A549 (cell line): ENCODE measurements around the gene TTC28.

Experiments used
- CTCF ChIP-seq: fragments of >200 bp; sonication (Bioruptor Twin); formaldehyde crosslinking; IDR thresholded peaks from 3 replicates; pipeline ENCODE4 v1.5.1; 2016
- EP300 ChIP-seq, 2 experiments: fragments of >200 bp; sonication (Bioruptor Twin); formaldehyde crosslinking; IDR thresholded peaks; 2 replicates in 1 of 2; 3 replicates in 1 of 2; pipeline ENCODE4 v1.6.1; 2016 to 2017
- MYC ChIP-seq: IDR thresholded peaks from 2 replicates; pipeline ENCODE4 v1.6.1; 2012; ENCODE audit warnings: mild to moderate bottlenecking, inconsistent platforms, low read length, improper control_type of control experiment, borderline replicate concordance
- POLR2A ChIP-seq: IDR thresholded peaks from 2 replicates; pipeline ENCODE4 v1.6.1; 2012; ENCODE audit warnings: mild to moderate bottlenecking, low read length
- POLR2AphosphoS2 ChIP-seq: conservative IDR thresholded peaks from 2 replicates; pipeline ENCODE4 v1.6.1; 2012; ENCODE audit warnings: low read length, improper control_type of control experiment, inconsistent platforms
- RAD21 ChIP-seq, 2 experiments: fragments of >200 bp in 1 of 2; sonication (Bioruptor Twin) in 1 of 2; formaldehyde crosslinking in 1 of 2; IDR thresholded peaks in 1 of 2; conservative IDR thresholded peaks in 1 of 2; 2 replicates in 1 of 2; 3 replicates in 1 of 2; pipeline ENCODE4 v1.6.1; 2012 to 2018; ENCODE audit warnings: inconsistent platforms in 1 of 2
- RFX5 ChIP-seq: fragments of 450-650 bp; IDR thresholded peaks from 2 replicates; pipeline ENCODE4 v1.7.1; 2014; ENCODE audit warnings: antibody characterized with exemption, mild to moderate bottlenecking, moderate library complexity
- TP53 ChIP-seq: fragments of 250-450 bp; sonication (Bioruptor Pico); IDR thresholded peaks from 2 replicates; pipeline ENCODE4 v1.5.0; 2021; ENCODE audit warnings: mild to moderate bottlenecking, moderate library complexity
- ZNF302 ChIP-seq: fragments of 250-450 bp; sonication (Bioruptor Pico); IDR thresholded peaks from 2 replicates; pipeline ENCODE4 v1.9.0; 2021; ENCODE audit warnings: inconsistent platforms, mild to moderate bottlenecking, moderate library complexity

DNA sequence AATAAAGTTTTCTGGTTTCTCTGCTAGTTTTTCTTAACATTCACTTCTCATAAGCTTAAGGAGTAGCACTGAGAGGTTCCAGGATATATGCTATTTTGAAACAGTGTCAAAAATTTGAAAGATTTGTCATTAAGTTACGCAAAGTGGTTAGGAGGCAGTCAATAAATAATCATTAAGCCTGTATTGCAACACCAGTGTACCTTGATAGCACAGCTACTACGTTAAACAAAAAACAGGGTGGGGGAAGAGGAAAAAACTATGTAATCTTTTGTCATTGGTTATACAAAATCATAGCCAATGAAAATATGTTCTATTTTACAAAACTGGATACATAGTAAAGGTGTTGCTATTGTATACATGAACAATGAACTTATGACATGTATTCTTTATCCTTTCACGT lies 730.2 kb downstream of the TTC28 start:
- TF ChIP-seq CTCF (no peak), RAD21 (conservative IDR thresholded peaks at IDR 0.05 in 1 of 2, IDR thresholded peaks at IDR 0.05 in 1 of 2) (no peak), EP300 (IDR thresholded peaks at IDR 0.05) (no peak), POLR2A (no peak), MYC (no peak), POLR2AphosphoS2 (no peak), RFX5 (no peak), TP53 (CRISPR knock-in tag) (no peak), ZNF302 (CRISPR knock-in tag) (no peak)
